Breast epithelium (tissue), 3 donors: Measurements from ENCODE around the gene ZNF407.

ENCODE experiments used
- POLR2AphosphoS5 ChIP-seq, 3 donors: sonication (generic); formaldehyde crosslinking; IDR thresholded peaks; one replicate each; pipeline ENCODE4 v1.6.1; 2017; ENCODE audit warnings: antibody characterized with exemption in 3 of 3
- TF ChIP-seq, protein P1 (sequence below), 3 donors: fragments of 450-650 bp; IDR thresholded peaks; one replicate each; pipeline ENCODE4 v1.5.1; 2016 to 2017; ENCODE audit warnings: antibody characterized with exemption in 3 of 3, mild to moderate bottlenecking in 3 of 3, moderate library complexity in 3 of 3

DNA sequence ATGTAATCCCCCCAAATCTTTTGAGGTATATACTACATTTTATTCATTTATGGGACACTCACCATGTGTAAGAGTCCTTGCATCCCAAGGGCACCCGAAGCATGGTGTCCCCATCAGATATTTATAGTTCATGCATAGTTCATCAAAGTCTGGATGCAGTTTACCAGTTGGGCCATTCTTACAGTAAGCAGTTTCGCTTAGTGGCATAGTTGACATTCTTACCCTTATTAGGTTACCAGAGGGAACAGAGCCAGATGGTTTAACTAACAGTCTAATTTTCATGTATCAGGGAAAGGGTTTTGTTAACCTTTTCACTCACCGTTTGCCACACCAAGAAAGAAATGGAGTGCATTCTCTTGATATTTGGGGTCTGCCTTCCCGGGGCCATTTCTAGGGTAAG lies 7.1 kb downstream of the ZNF407 start:
- TF ChIP-seq, protein P1, sequence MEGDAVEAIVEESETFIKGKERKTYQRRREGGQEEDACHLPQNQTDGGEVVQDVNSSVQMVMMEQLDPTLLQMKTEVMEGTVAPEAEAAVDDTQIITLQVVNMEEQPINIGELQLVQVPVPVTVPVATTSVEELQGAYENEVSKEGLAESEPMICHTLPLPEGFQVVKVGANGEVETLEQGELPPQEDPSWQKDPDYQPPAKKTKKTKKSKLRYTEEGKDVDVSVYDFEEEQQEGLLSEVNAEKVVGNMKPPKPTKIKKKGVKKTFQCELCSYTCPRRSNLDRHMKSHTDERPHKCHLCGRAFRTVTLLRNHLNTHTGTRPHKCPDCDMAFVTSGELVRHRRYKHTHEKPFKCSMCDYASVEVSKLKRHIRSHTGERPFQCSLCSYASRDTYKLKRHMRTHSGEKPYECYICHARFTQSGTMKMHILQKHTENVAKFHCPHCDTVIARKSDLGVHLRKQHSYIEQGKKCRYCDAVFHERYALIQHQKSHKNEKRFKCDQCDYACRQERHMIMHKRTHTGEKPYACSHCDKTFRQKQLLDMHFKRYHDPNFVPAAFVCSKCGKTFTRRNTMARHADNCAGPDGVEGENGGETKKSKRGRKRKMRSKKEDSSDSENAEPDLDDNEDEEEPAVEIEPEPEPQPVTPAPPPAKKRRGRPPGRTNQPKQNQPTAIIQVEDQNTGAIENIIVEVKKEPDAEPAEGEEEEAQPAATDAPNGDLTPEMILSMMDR (IDR thresholded peaks at IDR 0.05) = no peak
- no peak for TF ChIP-seq POLR2AphosphoS5 (IDR thresholded peaks at IDR 0.05)
